IPS-18a (cell line): Measurements from ENCODE around the gene FAM9C.
"Not testable (repeated sequence)": the region's sequence is repeated elsewhere in the genome, so short reads cannot be mapped to it uniquely, and the experiment has no call there.

ENCODE experiments used
- H3K27ac ChIP-seq: one replicate; pipeline ENCODE4 v1.5.1; 2013; ENCODE audit warnings: low read length
- H3K27me3 ChIP-seq: one replicate; pipeline ENCODE4 v1.6.1; 2013; ENCODE audit warnings: mild to moderate bottlenecking, low read length; ENCODE audit not compliant: control insufficient read depth, insufficient read depth
- H3K36me3 ChIP-seq: one replicate; pipeline ENCODE4 v1.6.1; 2013; ENCODE audit warnings: low read depth, low read length; ENCODE audit not compliant: control insufficient read depth
- H3K4me1 ChIP-seq: one replicate; pipeline ENCODE4 v1.6.1; 2013; ENCODE audit warnings: low read depth, low read length; ENCODE audit not compliant: control insufficient read depth
- H3K4me3 ChIP-seq: one replicate; pipeline ENCODE4 v1.5.1; 2013; ENCODE audit warnings: low read length
- H3K9ac ChIP-seq: one replicate; pipeline ENCODE4 v1.6.1; 2013; ENCODE audit warnings: mild to moderate bottlenecking, low read length, moderate library complexity
- H3K9me3 ChIP-seq: one replicate; pipeline ENCODE4 v1.6.1; 2013; ENCODE audit warnings: low read depth, low read length; ENCODE audit not compliant: control insufficient read depth

Gene FAM9C

DNA sequence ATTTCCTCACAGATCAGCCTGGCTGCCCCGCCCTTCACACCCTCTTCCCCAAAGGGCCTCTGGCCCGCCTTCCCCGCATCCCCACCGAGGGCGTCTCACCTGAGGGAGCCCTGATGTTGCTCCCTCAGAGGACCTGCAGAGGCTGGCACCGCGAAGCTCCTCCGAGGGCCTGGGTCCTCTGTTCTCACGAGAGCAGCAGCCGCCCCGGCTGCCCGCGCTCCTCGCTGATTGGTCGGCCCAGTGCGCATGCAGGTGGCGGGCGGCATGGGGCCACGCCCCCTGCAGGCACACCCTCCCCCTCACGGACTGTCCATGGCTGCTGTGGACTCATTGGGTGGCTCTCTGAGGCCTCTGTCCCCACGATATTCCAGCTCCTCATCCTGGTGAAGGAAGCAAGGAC is at the start of gene FAM9C:
Gene FAM9C, minus strand, starts transcription at position 180 of the 400 bp plus-strand sequence. CDS start 831 bp downstream, outside the sequence.
- no peaks in the 10 kb centered on the region for H3K9me3 ChIP-seq
- H3K36me3 ChIP-seq = no peaks in the 10 kb centered on the region
- H3K4me1 ChIP-seq = no peaks in the 10 kb centered on the region
- H3K4me3 ChIP-seq = no peak within 1 kb of the TSS
- no peak within 1 kb of the TSS for H3K9ac ChIP-seq
- H3K27ac ChIP-seq = no peak within 1 kb of the TSS
- H3K27me3 ChIP-seq = no peaks in the 10 kb centered on the region

DNA sequence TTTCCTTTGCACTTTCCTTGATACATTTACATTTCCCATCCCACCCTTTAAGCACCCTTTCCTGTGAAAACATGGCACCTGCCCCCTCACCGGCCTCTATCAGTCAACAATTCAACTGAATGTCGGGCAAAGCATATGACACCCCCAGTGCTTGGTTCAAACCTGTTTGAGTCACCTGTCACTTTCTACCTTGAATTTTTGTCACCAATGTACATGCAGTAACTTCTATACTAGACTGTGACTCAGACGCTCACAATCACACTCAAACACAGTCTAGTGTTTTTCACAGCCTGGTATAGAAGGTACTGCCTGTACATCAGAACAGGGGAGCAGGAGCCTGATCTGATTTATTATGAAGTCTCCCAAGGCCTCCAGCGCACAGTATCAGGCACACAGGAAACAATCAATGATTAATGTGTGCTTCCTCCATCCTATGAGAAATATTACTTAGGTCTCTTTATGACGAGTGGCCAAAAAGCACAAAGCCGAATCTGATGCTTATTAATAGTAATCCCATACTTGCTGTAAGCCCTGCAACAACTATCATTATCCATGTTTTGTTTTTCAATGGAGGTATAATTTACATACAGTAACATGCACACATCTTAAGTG is 49.2 kb upstream of the FAM9C start:
- no peak overlapping the region for H3K27ac ChIP-seq

DNA sequence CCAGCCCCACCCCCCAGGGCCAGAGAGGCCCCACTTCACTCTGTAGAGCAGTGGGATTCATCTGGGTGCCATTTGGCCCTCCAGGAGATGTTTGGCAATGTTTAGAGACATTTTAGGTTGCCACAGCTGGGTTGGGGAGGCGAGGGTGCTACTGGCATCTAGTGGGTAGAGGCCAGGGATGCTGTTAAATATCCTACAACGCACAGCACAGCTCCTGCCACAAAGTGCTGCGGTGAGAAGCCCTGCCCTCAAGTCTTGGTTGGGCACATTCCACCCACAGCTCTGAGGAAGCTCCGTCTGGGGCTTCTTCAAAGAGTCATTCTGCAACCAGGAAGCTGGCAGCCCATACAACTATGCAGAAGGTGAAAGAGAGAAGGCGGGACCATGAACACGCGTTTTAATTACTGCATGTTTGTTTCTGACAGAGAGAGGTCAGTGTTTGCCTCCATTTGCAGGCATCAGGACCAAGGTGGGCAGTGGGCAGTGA is 48.1 kb upstream of the FAM9C start:
- Histone ChIP-seq H3K27me3 (no peaks in the 10 kb centered on the region), H3K4me1 (peaks cover 4% of the 10 kb centered on the region), H3K9me3 (no peaks in the 10 kb centered on the region), H3K9ac (no peak overlapping the region), H3K27ac (no peak overlapping the region), H3K4me3 (no peak overlapping the region), H3K36me3 (no peaks in the 10 kb centered on the region)

More for the DNA sequence above, 49.2 kb upstream of the FAM9C start:
- Histone ChIP-seq H3K4me3 (no peak overlapping the region), H3K9me3 (no peaks in the 10 kb centered on the region), H3K9ac (no peak overlapping the region), H3K27me3 (no peaks in the 10 kb centered on the region), H3K4me1 (peaks cover 4% of the 10 kb centered on the region), H3K36me3 (no peaks in the 10 kb centered on the region)

DNA sequence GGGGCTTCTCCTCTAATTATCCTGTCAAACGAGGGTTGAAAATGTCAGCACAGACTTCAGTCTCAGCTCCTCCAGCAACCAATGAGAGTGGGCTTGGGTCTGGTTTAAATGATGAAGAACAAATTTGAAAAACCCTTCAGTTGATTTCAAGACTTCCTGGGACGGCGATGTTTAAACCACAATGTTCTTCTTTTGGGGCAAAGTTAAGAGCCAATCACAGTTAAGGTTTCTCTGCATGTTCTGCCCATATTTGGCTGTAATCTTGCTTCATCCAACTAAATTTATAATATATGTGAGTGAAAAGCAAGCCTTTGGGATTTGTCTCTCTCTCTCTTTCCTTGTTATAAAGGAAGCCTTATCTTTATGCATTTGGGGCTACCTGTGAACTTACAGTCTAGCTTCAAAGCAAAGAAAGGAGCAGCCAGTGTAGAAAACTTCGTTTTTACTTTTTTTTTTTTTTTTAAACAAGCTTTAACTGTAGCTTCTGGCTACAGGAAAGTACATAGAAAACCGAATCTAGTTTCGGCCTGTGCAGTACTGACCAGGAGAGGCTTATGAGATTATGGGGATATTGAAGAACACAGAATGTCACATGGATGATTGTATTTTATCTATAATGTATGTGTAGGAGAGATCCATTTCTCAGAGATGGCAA is 46.8 kb upstream of the FAM9C start:
- Histone ChIP-seq H3K9ac (no peak overlapping the region), H3K27ac (no peak overlapping the region), H3K4me3 (no peak overlapping the region), H3K4me1 (peaks cover 4% of the 10 kb centered on the region), H3K9me3 (no peaks in the 10 kb centered on the region), H3K36me3 (no peaks in the 10 kb centered on the region), H3K27me3 (no peaks in the 10 kb centered on the region)

DNA sequence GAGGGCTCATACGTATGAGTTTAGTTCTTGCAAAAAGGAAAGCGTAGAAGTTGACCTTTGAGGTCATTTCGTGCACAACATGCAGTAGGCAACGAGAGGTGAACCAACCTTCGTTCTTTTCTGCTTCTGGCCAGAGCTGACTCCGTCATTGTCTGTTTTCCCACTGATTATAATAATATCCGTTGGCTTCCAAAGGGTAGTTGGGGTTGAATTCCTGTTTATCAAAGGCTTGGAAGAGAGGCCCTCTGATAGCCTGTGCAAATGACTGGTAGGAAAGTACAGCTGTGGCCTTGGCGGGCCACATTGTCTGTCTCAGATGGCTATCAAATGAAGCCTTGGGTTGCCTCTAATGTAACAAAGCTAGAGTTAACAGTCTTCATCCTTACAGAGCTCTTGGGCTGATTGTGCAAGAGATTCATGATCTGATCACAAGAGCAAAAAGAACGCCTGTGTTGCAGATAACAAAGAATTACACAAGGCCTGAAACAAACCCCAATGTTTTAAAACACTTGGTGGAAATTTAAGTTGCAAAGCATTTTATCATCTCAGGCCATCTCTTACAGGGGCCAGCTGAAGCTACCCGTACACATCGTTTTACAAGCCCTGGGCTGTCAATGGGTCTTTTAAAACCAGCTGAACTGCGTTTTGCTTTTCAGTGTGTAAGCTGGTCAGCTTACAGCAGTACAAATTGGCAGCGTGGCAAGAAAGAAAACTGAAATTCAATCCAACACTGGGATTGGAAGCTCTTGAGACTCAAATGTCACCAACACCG is 46.1 kb upstream of the FAM9C start:
- Histone ChIP-seq H3K4me3 (no peak overlapping the region), H3K9ac (no peak overlapping the region), H3K27me3 (no peaks in the 10 kb centered on the region), H3K27ac (no peak overlapping the region), H3K9me3 (no peaks in the 10 kb centered on the region), H3K4me1 (peaks cover 4% of the 10 kb centered on the region), H3K36me3 (no peaks in the 10 kb centered on the region)

DNA sequence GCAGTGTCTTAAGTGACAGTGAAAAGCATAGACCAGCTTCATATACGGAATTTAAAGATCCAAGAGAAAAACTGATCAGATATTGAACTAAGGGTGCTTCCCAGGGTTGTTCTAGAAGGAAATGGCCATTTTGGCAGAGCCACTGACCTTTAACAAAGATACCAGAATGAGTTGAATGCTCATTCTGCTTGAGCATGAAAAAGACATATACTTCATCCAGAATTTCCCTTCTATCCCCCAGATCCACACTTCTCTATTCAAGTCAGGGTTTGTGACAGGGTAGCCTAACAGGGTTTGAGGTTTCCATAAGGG is 45.6 kb upstream of the FAM9C start:
- Histone ChIP-seq H3K27me3 (no peaks in the 10 kb centered on the region), H3K36me3 (no peaks in the 10 kb centered on the region), H3K9ac (no peak overlapping the region), H3K4me1 (peaks cover 3% of the 10 kb centered on the region), H3K27ac (no peak overlapping the region), H3K9me3 (no peaks in the 10 kb centered on the region), H3K4me3 (no peak overlapping the region)

DNA sequence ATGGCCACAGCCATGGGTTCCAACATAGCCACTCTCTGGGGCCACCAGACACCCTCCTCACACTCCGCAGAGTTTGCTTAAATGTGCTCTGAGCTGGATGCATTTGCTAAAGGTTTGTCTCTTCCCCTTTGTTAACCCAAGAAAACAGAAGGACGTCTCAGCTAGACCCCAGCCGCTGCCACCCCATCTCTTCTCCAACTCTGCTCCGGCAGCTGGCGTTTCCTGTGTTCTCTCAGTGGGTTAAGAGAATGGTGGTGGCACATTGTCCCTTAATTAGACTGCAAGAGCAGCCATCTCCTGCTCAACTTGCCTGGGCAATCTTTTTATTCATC is 43.7 kb upstream of the FAM9C start:
- H3K9me3 ChIP-seq = no peaks in the 10 kb centered on the region
- no peaks in the 10 kb centered on the region for H3K36me3 ChIP-seq
- H3K4me1 ChIP-seq = peaks cover 14% of the 10 kb centered on the region
- no peak overlapping the region for H3K9ac ChIP-seq
- no peak overlapping the region for H3K4me3 ChIP-seq
- H3K27ac ChIP-seq = no peak overlapping the region
- no peaks in the 10 kb centered on the region for H3K27me3 ChIP-seq

DNA sequence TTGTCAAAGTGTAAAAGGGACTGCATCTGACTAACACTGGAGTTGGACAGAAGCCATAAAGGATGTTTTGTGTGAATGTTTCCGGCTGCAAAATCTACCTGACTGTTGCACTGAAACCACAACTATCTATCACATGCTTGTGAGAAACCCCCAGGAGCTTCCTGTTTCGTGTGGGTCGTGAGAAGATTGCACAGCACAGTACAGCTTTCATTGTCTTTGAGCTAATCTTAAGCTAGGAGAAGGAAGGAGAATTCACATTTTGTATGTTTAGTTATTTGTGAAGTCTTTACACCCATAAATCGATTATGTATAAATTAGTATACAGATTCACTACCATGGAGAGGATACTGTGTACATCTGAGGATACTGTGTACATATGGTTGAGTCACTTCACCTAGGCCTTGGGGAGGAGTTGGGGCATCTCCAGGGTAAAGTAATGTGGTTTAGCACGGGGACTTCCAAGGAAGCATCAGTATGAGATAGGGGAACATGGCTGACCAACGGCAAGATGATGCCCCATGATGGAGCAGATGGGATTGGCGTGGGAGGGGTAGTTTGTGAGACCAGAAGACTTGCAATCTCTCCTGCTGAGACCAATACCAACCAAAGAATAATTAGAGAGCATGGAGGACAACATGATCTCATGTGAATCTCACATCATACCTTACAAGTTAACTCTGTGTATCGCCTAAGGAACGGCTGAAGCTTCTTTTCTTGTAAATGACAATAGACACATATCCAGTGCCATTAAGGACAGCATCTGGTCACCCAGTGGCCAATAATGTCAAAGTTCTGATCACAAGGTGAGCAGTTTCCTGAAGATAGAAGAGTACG is 43.1 kb upstream of the FAM9C start:
- Histone ChIP-seq H3K9ac (no peak overlapping the region), H3K27me3 (no peaks in the 10 kb centered on the region), H3K27ac (no peak overlapping the region), H3K4me3 (no peak overlapping the region), H3K36me3 (no peaks in the 10 kb centered on the region), H3K4me1 (peaks cover 14% of the 10 kb centered on the region), H3K9me3 (no peaks in the 10 kb centered on the region)

DNA sequence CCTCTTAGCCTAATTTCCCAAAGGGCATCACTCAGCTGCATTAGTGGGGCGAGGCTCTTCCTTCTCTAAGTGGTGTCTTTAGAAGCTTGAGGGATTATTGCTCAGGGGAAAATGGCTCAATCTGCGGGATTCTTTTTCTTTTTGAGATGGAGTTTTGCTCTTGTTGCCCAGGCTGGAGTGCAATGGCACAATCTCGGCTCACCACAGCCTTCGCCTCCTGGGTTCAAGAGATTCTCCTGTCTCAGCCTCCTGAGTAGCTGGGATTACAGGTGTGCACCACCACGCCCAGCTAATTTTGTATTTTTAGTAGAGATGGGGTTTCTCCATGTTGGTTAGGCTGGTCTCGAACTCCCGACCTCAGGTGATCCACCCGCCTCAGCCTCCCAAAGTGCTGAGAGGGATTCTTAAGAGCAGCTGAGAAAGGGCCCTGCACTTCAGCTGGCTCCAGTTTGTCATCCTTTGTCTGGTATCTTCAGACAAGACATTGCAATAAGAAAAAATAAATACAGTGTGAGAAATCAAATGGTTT is 42.4 kb upstream of the FAM9C start:
- H3K9ac ChIP-seq, H3K36me3 ChIP-seq, H3K9me3 ChIP-seq, H3K27ac ChIP-seq, H3K27me3 ChIP-seq, H3K4me3 ChIP-seq: not testable (repeated sequence)
- peaks cover 14% of the 10 kb centered on the region for H3K4me1 ChIP-seq

DNA sequence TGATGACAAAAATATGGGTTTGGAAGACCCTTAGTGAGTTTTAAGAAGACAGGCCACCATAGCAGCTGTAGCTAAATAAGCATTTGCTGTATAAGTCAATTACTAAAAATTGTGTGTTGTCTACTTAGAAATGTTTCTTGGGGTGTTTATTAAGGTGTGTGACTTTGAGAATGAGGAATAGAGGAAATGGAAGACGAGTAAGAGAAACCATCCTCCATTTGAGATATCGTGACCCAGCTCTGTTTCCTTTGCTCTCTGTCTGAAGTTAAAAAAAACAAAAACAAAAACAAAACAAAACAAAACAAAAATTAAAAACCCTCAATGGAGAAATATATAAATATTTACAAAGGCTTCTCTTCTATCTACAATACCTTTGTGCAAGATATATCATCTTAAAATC is 41.7 kb upstream of the FAM9C start:
- H3K4me1 ChIP-seq = peaks cover 14% of the 10 kb centered on the region

DNA sequence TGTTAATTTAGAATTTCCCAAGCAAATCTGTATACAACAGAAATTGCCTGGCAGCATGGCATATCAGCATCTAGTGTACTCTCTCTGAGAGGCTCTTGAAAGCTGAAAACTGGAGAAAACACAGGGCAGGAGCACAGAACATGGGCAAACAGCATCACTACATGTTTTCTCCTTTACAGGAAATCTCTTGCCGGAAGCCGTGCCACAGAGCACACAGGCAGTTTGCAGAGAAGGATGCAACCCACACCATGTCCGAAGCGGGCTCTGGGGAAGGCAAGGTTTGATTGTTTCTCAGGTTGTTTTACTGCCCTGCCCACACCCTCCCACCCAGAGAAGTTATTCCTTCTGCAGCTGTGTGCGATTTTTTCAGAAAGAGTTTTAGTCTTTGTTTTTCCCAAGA is 41.1 kb upstream of the FAM9C start:
- Histone ChIP-seq H3K4me3 (no peak overlapping the region), H3K27ac (no peak overlapping the region), H3K27me3 (no peaks in the 10 kb centered on the region), H3K9me3 (no peaks in the 10 kb centered on the region), H3K36me3 (no peaks in the 10 kb centered on the region), H3K4me1 (peaks cover 14% of the 10 kb centered on the region), H3K9ac (no peak overlapping the region)

More for the DNA sequence above, 41.7 kb upstream of the FAM9C start:
- no peak overlapping the region for H3K4me3 ChIP-seq
- no peaks in the 10 kb centered on the region for H3K36me3 ChIP-seq
- H3K9me3 ChIP-seq = no peaks in the 10 kb centered on the region
- H3K27ac ChIP-seq = no peak overlapping the region
- no peak overlapping the region for H3K9ac ChIP-seq
- H3K27me3 ChIP-seq = no peaks in the 10 kb centered on the region
